Measurements from ENCODE around the gene PTPRE. TPM values are rescaled to one million over a fixed set of nuclear protein-coding genes. Genes with fewer than 3 reads are reported as not detected.

Gene PTPRE
- total RNA-seq, 4 donors from 2014 or later: 9.8 to 24.9 (median 22.7) TPM

GRCh38 chr10:127912607-127913367, 5.9 kb downstream of the PTPRE start:
- DNase-seq: no peak
- no peaks in the 10 kb centered on the region for H3K9me3 ChIP-seq
- WGBS, 2 donors: 78 to 88% methylated on average over 8 of the region's 12 CpGs
- H3K4me3 ChIP-seq: no peak overlapping the region
- intact Hi-C loops (cut with DNase I): no loop called here
- H3K36me3 ChIP-seq: no peaks in the 10 kb centered on the region
- H3K27ac ChIP-seq: peak overlapping the region in 1 of 4 donors; percentile 30
- TF ChIP-seq CTCF (IDR thresholded peaks at IDR 0.05) (no peak), POLR2A (IDR thresholded peaks at IDR 0.05) (no peak)
- H3K4me1 ChIP-seq: peaks cover 1 to 16% (median 7%) of the 10 kb centered on the region in 3 donors
- peaks cover 0 to 22% (median 0%) of the 10 kb centered on the region in 4 donors for H3K27me3 ChIP-seq

GRCh38 chr10:127913368-127913759, 6.5 kb downstream of the PTPRE start:
- H3K4me1 ChIP-seq: peaks cover 0 to 11% (median 4%) of the 10 kb centered on the region in 3 donors
- DNase-seq: no peak
- H3K36me3 ChIP-seq: no peaks in the 10 kb centered on the region
- no peak overlapping the region for H3K27ac ChIP-seq
- no peak overlapping the region for H3K4me3 ChIP-seq
- intact Hi-C loops (cut with DNase I): no loop called here
- no peaks in the 10 kb centered on the region for H3K9me3 ChIP-seq
- H3K27me3 ChIP-seq: peaks cover 0 to 16% (median 0%) of the 10 kb centered on the region in 4 donors
- no peak for TF ChIP-seq CTCF (IDR thresholded peaks at IDR 0.05)
- TF ChIP-seq POLR2A (IDR thresholded peaks at IDR 0.05): no peak
- 73 to 84% methylated on average over 5 of the region's 8 CpGs for WGBS, 2 donors

GRCh38 chr10:127915324-127915723, 8.4 kb downstream of the PTPRE start:
- whole genome bisulfite sequencing, 2 donors: 81 to 83% methylated on average over 4 of the region's 4 CpGs
- no peak for DNase-seq
- intact Hi-C loops (cut with DNase I): no loop called here
- no peak overlapping the region for H3K27ac ChIP-seq
- H3K4me3 ChIP-seq: no peak overlapping the region
- no peaks in the 10 kb centered on the region for H3K27me3 ChIP-seq
- no peaks in the 10 kb centered on the region for H3K36me3 ChIP-seq
- H3K4me1 ChIP-seq: peaks cover 0 to 12% (median 6%) of the 10 kb centered on the region in 3 donors
- no peaks in the 10 kb centered on the region for H3K9me3 ChIP-seq
- no peak for TF ChIP-seq POLR2A (IDR thresholded peaks at IDR 0.05)
- TF ChIP-seq CTCF (IDR thresholded peaks at IDR 0.05): no peak

GRCh38 chr10:127916826-127917225, 9.9 kb downstream of the PTPRE start:
- TF ChIP-seq POLR2A (IDR thresholded peaks at IDR 0.05): no peak
- TF ChIP-seq CTCF (IDR thresholded peaks at IDR 0.05): no peak
- intact Hi-C loops (cut with DNase I): no loop called here
- no peaks in the 10 kb centered on the region for H3K27me3 ChIP-seq
- H3K4me1 ChIP-seq: peaks cover 0 to 25% (median 11%) of the 10 kb centered on the region in 3 donors
- WGBS, 2 donors: 88 to 91% methylated on average over 8 of the region's 9 CpGs
- H3K9me3 ChIP-seq: no peaks in the 10 kb centered on the region
- no peak overlapping the region for H3K4me3 ChIP-seq
- no peak for DNase-seq
- no peak overlapping the region for H3K27ac ChIP-seq
- no peaks in the 10 kb centered on the region for H3K36me3 ChIP-seq

- Histone ChIP-seq H3K27me3 (no peaks in the 10 kb centered on the region), H3K27ac (no peak overlapping the region), H3K4me3 (no peak overlapping the region), H3K4me1 (peaks cover 0 to 35% (median 11%) of the 10 kb centered on the region in 3 donors), H3K9me3 (no peaks in the 10 kb centered on the region), H3K36me3 (no peaks in the 10 kb centered on the region)
- intact Hi-C loops (cut with DNase I): no loop called here
- TF ChIP-seq POLR2A (IDR thresholded peaks at IDR 0.05) (no peak), CTCF (IDR thresholded peaks at IDR 0.05) (no peak)
- no peak for DNase-seq
- 77 to 84% methylated on average over 5 of the region's 5 CpGs for WGBS, 2 donors
Observed at GRCh38 chr10:127918572-127918971, 11.7 kb downstream of the PTPRE start.
